Keratinocyte (primary cell): ENCODE measurements around the gene CACNB2. TPM values are rescaled to one million over a fixed set of nuclear protein-coding genes. Genes with fewer than 3 reads are reported as not detected.

Source experiments
- polyA plus RNA-seq, 5 experiments: library from polyadenylated mRNA; depleted of rRNA in 3 of 5; stranded (reverse) in 3 of 5; stranded (forward) in 1 of 5; unstranded in 1 of 5; fragments of >200 nt; gene quantifications; 1 replicate in 1 of 5; 2 replicates in 3 of 5; 3 replicates in 1 of 5; pipeline versions ENCODE4 v1.2.1 to v1.2.3, GENCODE V29; 2011 to 2012; ENCODE audit warnings: missing spikeins in 2 of 5, low read depth in 1 of 5, low replicate concordance in 1 of 5

CACNB2 gene
- polyA plus RNA-seq, 1 donor (not counting 4 experiments of a cell fraction or from before 2014, with no cell fraction given), result 0.03 TPM

Other genes with a start within 250 kb of the CACNB2 start
- 0.03 to 0.13 TPM (median 0.07 TPM) in 3 replicates for gene SLC39A12, start 188.5 kb upstream of the CACNB2 start, polyA plus RNA-seq